B cell (primary cell): ENCODE results near the gene KRTAP5-1. TPM values are rescaled to one million over a fixed set of nuclear protein-coding genes. Genes with fewer than 3 reads are reported as not detected.
A peak's percentile ranks its signal among the peaks of the same experiment; 100 is the strongest.

ENCODE experiments used
- ATAC-seq: fragments of 200-7000 bp; cut with Tn5 transposase; one replicate; pipeline ENCODE4 v1.10.0; 2021; ENCODE audit warnings: low read depth, mild to moderate bottlenecking, moderate number of reproducible peaks, moderate library complexity
- CTCF ChIA-PET: fragments of 350-600 bp; sonication (Branson Sonifier 250); formaldehyde crosslinking; loops from one replicate; lab custom pipeline; 2021; ENCODE audit warnings: antibody characterized with exemption, inconsistent platforms; lab: Charles Lee
- POLR2A ChIA-PET: fragments of 350-600 bp; sonication (Branson Sonifier 250); formaldehyde crosslinking; loops from one replicate; lab custom pipeline; 2021; ENCODE audit warnings: antibody characterized with exemption; lab: Charles Lee
- DNase-seq: peaks from one replicate; pipeline ENCODE4 v3.0.0; 2013
- H2AFZ ChIP-seq: 2 replicates; pipeline ENCODE4 v1.6.1; 2012; ENCODE audit warnings: mild to moderate bottlenecking, low read depth, low read length; ENCODE audit not compliant: insufficient read depth, poor library complexity, severe bottlenecking
- H3K27ac ChIP-seq, 2 donors: 1 replicate in 1 of 2; 2 replicates in 1 of 2; pipeline ENCODE4 v1.5.1; 2012 to 2013; ENCODE audit warnings: low read length in 2 of 2, mild to moderate bottlenecking in 2 of 2, moderate library complexity in 1 of 2
- H3K27me3 ChIP-seq, 4 experiments: fragments of 200-600 bp in 1 of 4; sonication (generic) in 1 of 4; replicated peaks in 1 of 4; 1 replicate in 2 of 4; 2 replicates in 2 of 4; pipeline versions ENCODE4 v1.6.1 to v1.7.0; 2013 to 2016; ENCODE audit warnings: low read length in 3 of 4, mild to moderate bottlenecking in 2 of 4, mixed read lengths in 1 of 4, moderate library complexity in 1 of 4; ENCODE audit not compliant: insufficient read depth in 4 of 4, control insufficient read depth in 3 of 4; ENCODE audit errors: control extremely low read depth in 1 of 4
- H3K36me3 ChIP-seq, 2 experiments: replicated peaks in 1 of 2; 1 replicate in 1 of 2; 2 replicates in 1 of 2; pipeline versions ENCODE4 v1.6.1 to v1.7.1; 2013; ENCODE audit warnings: low read length in 1 of 2; ENCODE audit not compliant: insufficient read depth in 2 of 2, control insufficient read depth in 1 of 2; ENCODE audit errors: control extremely low read depth in 1 of 2, extremely low read depth in 1 of 2
- H3K4me1 ChIP-seq, 2 donors: fragments of 200-600 bp in 1 of 2; sonication (generic) in 1 of 2; 1 replicate in 1 of 2; 2 replicates in 1 of 2; pipeline versions ENCODE4 v1.5.1 to v1.6.1; 2013 to 2017; ENCODE audit warnings: low read length in 2 of 2; ENCODE audit not compliant: control insufficient read depth in 2 of 2, insufficient read depth in 2 of 2
- H3K4me2 ChIP-seq: replicated peaks from 2 replicates; pipeline ENCODE3; 2012; ENCODE audit warnings: mild to moderate bottlenecking, low read depth, low read length; ENCODE audit not compliant: poor library complexity, severe bottlenecking
- H3K4me3 ChIP-seq, 5 experiments: fragments of 200-600 bp in 1 of 5; sonication (generic) in 1 of 5; 1 replicate in 3 of 5; 2 replicates in 2 of 5; pipeline versions ENCODE4 v1.5.1 to v1.7.0; 2011 to 2016; ENCODE audit warnings: low read length in 4 of 5, mild to moderate bottlenecking in 4 of 5, low read depth in 2 of 5, control low read depth in 1 of 5, moderate library complexity in 1 of 5; ENCODE audit not compliant: insufficient read depth in 1 of 5; ENCODE audit errors: control extremely low read depth in 1 of 5, extremely low read depth in 1 of 5
- H3K79me2 ChIP-seq: fragments of 200-600 bp; sonication (generic); one replicate; pipeline ENCODE4 v1.6.0; 2016; ENCODE audit warnings: low read length; ENCODE audit not compliant: control insufficient read depth, insufficient read depth
- H3K9ac ChIP-seq: fragments of 200-600 bp; sonication (generic); 2 replicates; pipeline ENCODE4 v1.6.1; 2017; ENCODE audit warnings: mild to moderate bottlenecking, low read length, moderate library complexity
- H3K9me3 ChIP-seq, 3 donors: one replicate each; pipeline versions ENCODE4 v1.6.1 to v1.7.1; 2013; ENCODE audit warnings: low read length in 2 of 3; ENCODE audit not compliant: control insufficient read depth in 2 of 3, insufficient read depth in 1 of 3; ENCODE audit errors: control extremely low read depth in 1 of 3
- H4K20me1 ChIP-seq: 2 replicates; pipeline ENCODE4 v1.6.0; 2012; ENCODE audit warnings: mild to moderate bottlenecking, low read length; ENCODE audit not compliant: insufficient read depth, control insufficient read depth, poor library complexity, severe bottlenecking
- H3K27ac Mint-ChIP-seq: one replicate; pipeline ENCODE4 v1.8.0; 2021; ENCODE audit warnings: mixed read lengths
- H3K27me3 Mint-ChIP-seq: one replicate; pipeline ENCODE4 v1.8.0; 2021; ENCODE audit warnings: mixed read lengths
- H3K4me1 Mint-ChIP-seq: one replicate; pipeline ENCODE4 v1.8.0; 2021; ENCODE audit warnings: mixed read lengths
- H3K4me3 Mint-ChIP-seq: one replicate; pipeline ENCODE4 v1.8.0; 2021; ENCODE audit warnings: mixed read lengths
- H3K9me3 Mint-ChIP-seq: one replicate; pipeline ENCODE4 v1.8.0; 2022; ENCODE audit warnings: mixed read lengths; ENCODE audit not compliant: insufficient read depth
- EZH2 ChIP-seq: IDR thresholded peaks from 2 replicates; pipeline ENCODE4 v1.6.1; 2012; ENCODE audit warnings: borderline replicate concordance, low read depth, mild to moderate bottlenecking, moderate library complexity, low read length; ENCODE audit not compliant: insufficient read depth, poor library complexity, severe bottlenecking
- WGBS: methylation state at CpG from one replicate; pipeline ENCODE4 v1.1.5; 2013; ENCODE audit warnings: missing lambda C conversion rate; ENCODE audit not compliant: insufficient coverage; 5-methylcytosine and 5-hydroxymethylcytosine counted together
- intact Hi-C: fragments of 100-400 bp; cut with micrococcal nuclease; formaldehyde crosslinking; loops from one replicate; pipeline ENCODE4 v1.10.0; 2022
- polyA plus RNA-seq: library from polyadenylated mRNA; depleted of rRNA; stranded (reverse); fragments of >200 nt; gene quantifications from 2 replicates; pipeline ENCODE4 v1.2.3, GENCODE V29; 2012
- total RNA-seq, 2 donors: library from RNA; stranded (reverse); fragments of 120-200 nt in 1 of 2; gene quantifications; 1 replicate in 1 of 2; 2 replicates in 1 of 2; pipeline versions ENCODE4 v1.2.3 to v1.2.4, GENCODE V29; 2013 to 2022
- TF ChIP-seq, protein P1 (sequence below): fragments of 200-600 bp; IDR thresholded peaks from one replicate; pipeline ENCODE4 v1.8.0; 2022; ENCODE audit warnings: antibody characterized with exemption, mild to moderate bottlenecking

Gene KRTAP5-1
- total and polyA plus RNA-seq, 2 donors (not counting 1 experiment from before 2014, with no cell fraction given), result not detected

DNA sequence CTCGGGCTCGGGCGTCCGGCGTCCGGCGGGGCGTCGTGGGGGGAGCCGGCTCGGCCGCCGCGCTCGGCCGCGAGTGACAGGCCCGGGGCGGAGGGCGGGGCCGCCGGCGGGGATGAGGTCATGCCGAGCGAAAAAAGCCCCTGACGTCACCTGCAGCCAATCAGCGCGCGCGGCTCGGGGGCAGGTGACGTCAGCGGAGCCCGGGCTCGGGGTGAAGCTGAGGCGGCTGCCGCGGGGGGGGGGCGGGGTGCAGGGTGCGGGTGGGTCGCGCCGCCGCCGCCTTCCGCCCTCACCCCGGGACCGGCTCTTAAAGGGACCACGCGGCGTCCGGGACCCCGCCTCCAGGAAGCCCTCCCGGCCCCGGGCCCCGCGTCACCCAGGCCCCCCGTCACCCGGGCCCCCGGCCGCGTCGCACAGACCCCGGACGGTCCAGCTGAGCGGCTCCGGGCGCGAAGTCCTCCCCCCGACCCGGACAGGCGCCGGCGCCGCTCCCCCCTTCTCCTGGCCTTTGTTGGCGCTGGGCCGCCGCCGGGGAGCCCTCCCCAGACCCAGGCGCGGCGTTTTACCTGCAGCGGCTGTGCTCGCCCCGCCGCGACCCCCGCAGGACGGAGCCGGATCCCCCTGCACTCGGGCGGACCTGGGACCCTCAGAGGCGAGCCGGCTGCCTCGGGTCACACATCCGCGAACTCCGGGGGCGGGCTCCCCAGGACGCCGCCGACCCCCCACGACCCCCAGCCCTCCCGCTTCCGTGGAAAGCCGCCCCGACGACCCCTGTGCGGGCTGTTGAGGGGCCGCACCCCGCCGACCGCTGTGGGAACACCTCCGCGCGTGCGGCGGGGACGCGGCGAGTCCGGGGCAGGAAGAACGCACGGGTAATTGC, 12.6 kb downstream of the KRTAP5-1 start, which contains the start of gene DUSP8:
TSS of gene DUSP8 (minus strand) at position 75 of the 880 bp plus-strand sequence. CDS start 6,445 bp downstream, outside the sequence.
- H3K4me2 ChIP-seq, result peak within 1 kb of the TSS; percentile 96
- Mint-ChIP-seq H3K4me1 (peaks cover 20% of the 10 kb centered on the region), H3K9me3 (no peaks in the 10 kb centered on the region), H3K27ac (peak within 1 kb of the TSS; percentile 70), H3K4me3 (peak within 1 kb of the TSS; percentile 84), H3K27me3 (peaks cover 10% of the 10 kb centered on the region)
- peak within 1 kb of the TSS; percentile 19 for H2AFZ ChIP-seq
- peak within 1 kb of the TSS; percentile 85 for H3K27ac ChIP-seq
- peaks cover 0 to 2% (median 0%) of the 10 kb centered on the region in 3 donors for H3K9me3 ChIP-seq
- DNase-seq (peak; percentile 97), ATAC-seq (peak; percentile 48)
- peak within 1 kb of the TSS in 4 of 5 experiments; percentile 40 to 75 (median 64) for H3K4me3 ChIP-seq
- peaks cover 0 to 32% (median 9%) of the 10 kb centered on the region in 4 experiments for H3K27me3 ChIP-seq
- peaks cover 31 to 33% of the 10 kb centered on the region in 2 donors for H3K4me1 ChIP-seq
- whole genome bisulfite sequencing, result 1% methylated on average over 120 of the region's 124 CpGs
- intact Hi-C loops, result loop anchor here (5.0 kb wide), 2 partner anchors 120 to 310 kb away; no protein-coding TSS in a partner anchor
- no peaks in the 10 kb centered on the region for H3K79me2 ChIP-seq
- no peaks in the 10 kb centered on the region for H4K20me1 ChIP-seq
- POLR2A ChIA-PET, result interaction anchor here (0.8 to 2.0 kb wide), 2 partner anchors 17 to 25 kb away, joined by 4 to 9 read pairs; no protein-coding TSS in a partner anchor
- peak; percentile 56 for TF ChIP-seq EZH2
- TF ChIP-seq, protein P1, sequence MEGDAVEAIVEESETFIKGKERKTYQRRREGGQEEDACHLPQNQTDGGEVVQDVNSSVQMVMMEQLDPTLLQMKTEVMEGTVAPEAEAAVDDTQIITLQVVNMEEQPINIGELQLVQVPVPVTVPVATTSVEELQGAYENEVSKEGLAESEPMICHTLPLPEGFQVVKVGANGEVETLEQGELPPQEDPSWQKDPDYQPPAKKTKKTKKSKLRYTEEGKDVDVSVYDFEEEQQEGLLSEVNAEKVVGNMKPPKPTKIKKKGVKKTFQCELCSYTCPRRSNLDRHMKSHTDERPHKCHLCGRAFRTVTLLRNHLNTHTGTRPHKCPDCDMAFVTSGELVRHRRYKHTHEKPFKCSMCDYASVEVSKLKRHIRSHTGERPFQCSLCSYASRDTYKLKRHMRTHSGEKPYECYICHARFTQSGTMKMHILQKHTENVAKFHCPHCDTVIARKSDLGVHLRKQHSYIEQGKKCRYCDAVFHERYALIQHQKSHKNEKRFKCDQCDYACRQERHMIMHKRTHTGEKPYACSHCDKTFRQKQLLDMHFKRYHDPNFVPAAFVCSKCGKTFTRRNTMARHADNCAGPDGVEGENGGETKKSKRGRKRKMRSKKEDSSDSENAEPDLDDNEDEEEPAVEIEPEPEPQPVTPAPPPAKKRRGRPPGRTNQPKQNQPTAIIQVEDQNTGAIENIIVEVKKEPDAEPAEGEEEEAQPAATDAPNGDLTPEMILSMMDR, result no peak
- CTCF ChIA-PET, result interaction anchor here (1.2 to 3.0 kb wide), 6 partner anchors 19 to 370 kb away, joined by 4 to 60 read pairs (median 14); no protein-coding TSS in a partner anchor
- no peaks in the 10 kb centered on the region for H3K36me3 ChIP-seq
- H3K9ac ChIP-seq, result peak within 1 kb of the TSS; percentile 86
